Thymus (tissue), 11 donors: Measurements from ENCODE around the gene FGR. TPM values are rescaled to one million over a fixed set of nuclear protein-coding genes. Genes with fewer than 3 reads are reported as not detected.

Source experiments
- DNase-seq, 9 donors: peaks; one replicate each; pipeline ENCODE4 v3.0.0-alpha.2; 2013; ENCODE audit warnings: low spot score in 9 of 9, low read depth in 6 of 9, missing footprints in 1 of 9
- H3K27ac ChIP-seq, 2 donors: one replicate each; pipeline ENCODE4 v1.5.1; 2013; ENCODE audit warnings: control low read depth in 1 of 2, low read depth in 1 of 2, low read length in 1 of 2, mild to moderate bottlenecking in 1 of 2, moderate library complexity in 1 of 2
- H3K27me3 ChIP-seq, 2 donors: one replicate each; pipeline ENCODE4 v1.5.1; 2013; ENCODE audit warnings: low read length in 1 of 2; ENCODE audit not compliant: control insufficient read depth in 2 of 2, insufficient read depth in 1 of 2
- H3K36me3 ChIP-seq, 2 donors: one replicate each; pipeline ENCODE4 v1.5.1; 2013; ENCODE audit warnings: low read length in 1 of 2, mild to moderate bottlenecking in 1 of 2, moderate library complexity in 1 of 2; ENCODE audit not compliant: control insufficient read depth in 2 of 2, insufficient read depth in 2 of 2
- H3K4me1 ChIP-seq, 2 donors: one replicate each; pipeline ENCODE4 v1.5.1; 2013; ENCODE audit warnings: low read length in 2 of 2; ENCODE audit not compliant: control insufficient read depth in 2 of 2, insufficient read depth in 2 of 2
- H3K4me3 ChIP-seq, 2 donors: one replicate each; pipeline ENCODE4 v1.5.1; 2013; ENCODE audit warnings: low read length in 2 of 2, control low read depth in 1 of 2, mild to moderate bottlenecking in 1 of 2
- H3K9me3 ChIP-seq, 2 donors: one replicate each; pipeline ENCODE4 v1.5.1; 2013; ENCODE audit warnings: low read length in 1 of 2, mild to moderate bottlenecking in 1 of 2; ENCODE audit not compliant: control insufficient read depth in 2 of 2, insufficient read depth in 1 of 2
- WGBS: extraction: QIAGEN DNeasy Blood & Tissue Kit; methylation state at CpG from one replicate; pipeline ENCODE4 v1.1.7; 2013; 5-methylcytosine and 5-hydroxymethylcytosine counted together
- polyA plus RNA-seq: library from polyadenylated mRNA; stranded (reverse); fragments of 200-250 nt; gene quantifications from one replicate; pipeline ENCODE4 v1.2.3, GENCODE V29; 2013
- total RNA-seq: library from RNA; stranded (reverse); fragments of 120-200 nt; gene quantifications from one replicate; pipeline ENCODE4 v1.2.4, GENCODE V29; 2013
- donor health status: healthy.

The FGR gene
- total and polyA plus RNA-seq, 2 donors, result 8.4 to 38.7 TPM

- H3K27ac ChIP-seq, result no peak overlapping the region
- peaks cover 0 to 3% of the 10 kb centered on the region in 2 donors for H3K9me3 ChIP-seq
- no peak for DNase-seq
- WGBS, result 94% methylated on average over 2 of the region's 2 CpGs
- peaks cover 0 to 8% of the 10 kb centered on the region in 2 donors for H3K36me3 ChIP-seq
- H3K4me1 ChIP-seq, result peaks cover 35 to 98% of the 10 kb centered on the region in 2 donors
- peaks cover 0 to 2% of the 10 kb centered on the region in 2 donors for H3K27me3 ChIP-seq
- H3K4me3 ChIP-seq, result no peak overlapping the region
Measured at GRCh38 chr1:27570356-27570755, 64.6 kb downstream of the FGR start.

DNA sequence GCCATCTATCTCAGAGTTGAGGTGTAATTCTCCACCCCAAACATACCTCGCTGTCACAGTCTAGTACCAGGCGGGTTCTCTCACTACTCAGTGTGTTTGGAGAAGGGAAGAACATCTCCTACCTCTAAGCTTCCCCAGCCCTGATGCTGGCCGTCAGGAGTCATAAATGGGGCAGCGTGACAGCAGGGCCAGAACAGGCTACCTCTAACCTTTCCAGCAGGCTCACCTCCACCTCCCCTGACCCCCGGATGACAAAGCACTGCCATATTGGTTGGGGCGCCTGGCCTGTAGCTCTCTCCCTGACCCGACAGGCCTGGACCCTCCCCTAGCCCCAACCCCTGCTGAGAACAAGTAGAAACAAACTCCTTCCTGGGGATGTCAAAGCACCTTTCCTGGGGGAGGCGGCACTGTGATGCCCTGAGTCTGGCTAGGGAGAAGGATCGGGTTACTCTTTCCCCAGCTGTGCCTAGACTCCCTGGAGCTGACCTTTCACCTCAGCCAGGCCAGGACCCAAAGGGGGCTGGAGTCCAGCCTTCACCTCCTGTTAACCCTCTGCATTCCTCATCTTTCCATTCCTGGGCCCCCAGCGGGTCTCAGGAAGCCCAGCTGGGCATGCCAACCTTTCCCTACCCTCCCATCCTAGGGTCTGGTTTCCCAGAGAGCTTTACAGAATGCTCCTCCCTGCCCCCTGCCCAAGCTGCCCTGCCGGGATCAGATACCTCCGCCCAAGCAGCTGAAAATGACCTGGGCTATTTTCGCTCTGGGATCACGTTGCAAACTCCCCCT is 65.3 kb downstream of the FGR start:
- peak overlapping the region in 1 of 2 donors; percentile 64 for H3K27ac ChIP-seq
- H3K36me3 ChIP-seq, result peaks cover 0 to 8% of the 10 kb centered on the region in 2 donors
- H3K4me1 ChIP-seq, result peaks cover 28 to 98% of the 10 kb centered on the region in 2 donors
- no peak for DNase-seq
- H3K9me3 ChIP-seq, result peaks cover 0 to 3% of the 10 kb centered on the region in 2 donors
- no peak overlapping the region for H3K4me3 ChIP-seq
- 95% methylated on average over 14 of the region's 14 CpGs for WGBS
- H3K27me3 ChIP-seq, result no peaks in the 10 kb centered on the region

- peak in 1 of 9 donors; percentile 27 for DNase-seq
- Histone ChIP-seq H3K36me3 (peaks cover 0 to 10% of the 10 kb centered on the region in 2 donors), H3K27ac (peak overlapping the region in 1 of 2 donors; percentile 42), H3K4me1 (peaks cover 28 to 98% of the 10 kb centered on the region in 2 donors), H3K9me3 (peaks cover 0 to 3% of the 10 kb centered on the region in 2 donors), H3K27me3 (no peaks in the 10 kb centered on the region), H3K4me3 (no peak overlapping the region)
- 97% methylated on average over 3 of the region's 3 CpGs for WGBS
Measured at GRCh38 chr1:27569088-27569460, 65.9 kb downstream of the FGR start.

GRCh38 chr1:27568300-27569087 is 66.5 kb downstream of the FGR start:
- H3K9me3 ChIP-seq, result peaks cover 0 to 3% of the 10 kb centered on the region in 2 donors
- H3K4me3 ChIP-seq, result peak overlapping the region in 1 of 2 donors; percentile 12
- WGBS, result 7% methylated on average over 65 of the region's 65 CpGs
- DNase-seq, result peak; percentile 62 to 95 (median 89)
- H3K27ac ChIP-seq, result peak overlapping the region in 1 of 2 donors; percentile 42
- H3K27me3 ChIP-seq, result no peaks in the 10 kb centered on the region
- H3K4me1 ChIP-seq, result peaks cover 27 to 98% of the 10 kb centered on the region in 2 donors
- peaks cover 0 to 11% of the 10 kb centered on the region in 2 donors for H3K36me3 ChIP-seq

GRCh38 chr1:27567971-27568299 is 67.0 kb downstream of the FGR start:
- Histone ChIP-seq H3K9me3 (peaks cover 0 to 3% of the 10 kb centered on the region in 2 donors), H3K4me1 (peaks cover 21 to 97% of the 10 kb centered on the region in 2 donors), H3K4me3 (peak overlapping the region in 1 of 2 donors; percentile 12), H3K27me3 (no peaks in the 10 kb centered on the region), H3K27ac (peak overlapping the region in 1 of 2 donors; percentile 26), H3K36me3 (peaks cover 0 to 11% of the 10 kb centered on the region in 2 donors)
- 97% methylated on average over 8 of the region's 8 CpGs for WGBS
- no peak for DNase-seq

DNA sequence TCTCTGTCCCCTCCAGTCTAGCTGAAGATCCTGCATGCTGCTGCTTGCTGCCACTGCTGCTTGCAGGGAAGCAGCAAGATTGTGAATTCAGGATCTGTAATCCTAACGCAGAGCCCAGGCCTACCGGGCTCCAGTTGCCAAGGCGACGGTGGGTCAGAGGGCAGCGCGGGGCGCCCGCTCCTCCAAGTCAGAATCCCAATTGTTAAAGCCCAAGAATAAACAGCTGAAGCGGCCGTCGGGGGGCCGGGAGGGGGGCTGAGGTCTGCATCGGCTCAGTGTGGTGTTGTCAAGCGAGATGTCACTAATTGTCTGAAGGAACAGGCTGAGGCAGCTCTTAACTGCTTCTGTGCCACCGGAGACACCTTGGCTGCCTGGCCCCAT is 67.8 kb downstream of the FGR start:
- no peak for DNase-seq
- H3K36me3 ChIP-seq, result peaks cover 0 to 11% of the 10 kb centered on the region in 2 donors
- peaks cover 14 to 97% of the 10 kb centered on the region in 2 donors for H3K4me1 ChIP-seq
- no peak overlapping the region for H3K27ac ChIP-seq
- no peak overlapping the region for H3K4me3 ChIP-seq
- H3K27me3 ChIP-seq, result no peaks in the 10 kb centered on the region
- peaks cover 0 to 3% of the 10 kb centered on the region in 2 donors for H3K9me3 ChIP-seq
- WGBS, result 94% methylated on average over 15 of the region's 15 CpGs

GRCh38 chr1:27566462-27567145 is 68.4 kb downstream of the FGR start:
- H3K36me3 ChIP-seq, result peaks cover 0 to 11% of the 10 kb centered on the region in 2 donors
- H3K4me3 ChIP-seq, result no peak overlapping the region
- H3K9me3 ChIP-seq, result peaks cover 0 to 3% of the 10 kb centered on the region in 2 donors
- no peak overlapping the region for H3K27ac ChIP-seq
- no peaks in the 10 kb centered on the region for H3K27me3 ChIP-seq
- WGBS, result 91% methylated on average over 13 of the region's 13 CpGs
- H3K4me1 ChIP-seq, result peaks cover 10 to 97% of the 10 kb centered on the region in 2 donors
- no peak for DNase-seq

GRCh38 chr1:27564710-27565649 is 70.0 kb downstream of the FGR start:
- Histone ChIP-seq H3K36me3 (peaks cover 5 to 17% of the 10 kb centered on the region in 2 donors), H3K27me3 (no peaks in the 10 kb centered on the region), H3K4me1 (peaks cover 6 to 98% of the 10 kb centered on the region in 2 donors), H3K27ac (no peak overlapping the region), H3K4me3 (no peak overlapping the region), H3K9me3 (peaks cover 0 to 3% of the 10 kb centered on the region in 2 donors)
- DNase-seq, result no peak
- 94% methylated on average over 26 of the region's 26 CpGs for WGBS
